ENCODE measurements around the gene NRARP. TPM values are rescaled to one million over a fixed set of nuclear protein-coding genes. Genes with fewer than 3 reads are reported as not detected.

The NRARP gene
- total and polyA plus RNA-seq, 8 donors: 1.3 to 23.4 (median 10.8) TPM

GRCh38 chr9:137321726-137322361, 19.8 kb upstream of the NRARP start:
- FAIRE-seq (no peak), ATAC-seq (no peak), DNase-seq (no peak)
- intact Hi-C loops (cut with DNase I): no loop called here
- no peak for TF ChIP-seq CTCF (IDR thresholded peaks at IDR 0.05)
- Histone ChIP-seq H3K9me3 (no peaks in the 10 kb centered on the region), H3K36me3 (no peaks in the 10 kb centered on the region), H3K27ac (no peak overlapping the region), H3K4me3 (no peak overlapping the region), H3K27me3 (no peaks in the 10 kb centered on the region), H3K4me1 (peaks cover 0 to 2% (median 0%) of the 10 kb centered on the region in 3 donors)
- 86 to 88% methylated on average over 22 of the region's 22 CpGs for WGBS, 2 donors

GRCh38 chr9:137320555-137321384, 18.7 kb upstream of the NRARP start:
- no peak for TF ChIP-seq CTCF (IDR thresholded peaks at IDR 0.05)
- Histone ChIP-seq H3K27me3 (no peaks in the 10 kb centered on the region), H3K4me3 (no peak overlapping the region), H3K9me3 (no peaks in the 10 kb centered on the region), H3K4me1 (peaks cover 5 to 12% (median 6%) of the 10 kb centered on the region in 3 donors), H3K36me3 (no peaks in the 10 kb centered on the region), H3K27ac (no peak overlapping the region)
- WGBS, 2 donors: 81 to 83% methylated on average over 21 to 24 of the region's 24 CpGs
- DNase-seq (peak in 2 of 6 donors; percentile 35 to 70), ATAC-seq (no peak), FAIRE-seq (no peak)
- intact Hi-C loops (cut with DNase I): no loop called here

- FAIRE-seq (no peak), ATAC-seq (no peak), DNase-seq (peak in 3 of 6 donors; percentile 43 to 81 (median 56))
- H3K9me3 ChIP-seq: no peaks in the 10 kb centered on the region
- 89 to 95% methylated on average over 20 to 22 of the region's 22 CpGs for WGBS, 2 donors
- H3K36me3 ChIP-seq: no peaks in the 10 kb centered on the region
- intact Hi-C loops (cut with DNase I): no loop called here
- no peak overlapping the region for H3K27ac ChIP-seq
- no peak for TF ChIP-seq CTCF (IDR thresholded peaks at IDR 0.05)
- no peaks in the 10 kb centered on the region for H3K27me3 ChIP-seq
- peaks cover 12 to 20% (median 14%) of the 10 kb centered on the region in 3 donors for H3K4me1 ChIP-seq
- no peak overlapping the region for H3K4me3 ChIP-seq
These were observed 17.9 kb upstream of the NRARP start for GRCh38 chr9:137319739-137320551.

- Histone ChIP-seq H3K27me3 (no peaks in the 10 kb centered on the region), H3K4me1 (peaks cover 12 to 20% (median 15%) of the 10 kb centered on the region in 3 donors), H3K27ac (no peak overlapping the region), H3K36me3 (no peaks in the 10 kb centered on the region), H3K4me3 (no peak overlapping the region), H3K9me3 (no peaks in the 10 kb centered on the region)
- FAIRE-seq (no peak), DNase-seq (peak in 4 of 6 donors; percentile 50 to 83 (median 56)), ATAC-seq (peak in 2 of 4 donors; percentile 26 to 30)
- no peak for TF ChIP-seq CTCF (IDR thresholded peaks at IDR 0.05)
- intact Hi-C loops (cut with DNase I): no loop called here
- 80 to 91% methylated on average over 26 of the region's 26 CpGs for WGBS, 2 donors
These were observed 17.1 kb upstream of the NRARP start for GRCh38 chr9:137319011-137319738.

All from pancreas (tissue), 10 donors.